ENCODE measurements around the gene NINJ2. TPM values are rescaled to one million over a fixed set of nuclear protein-coding genes. Genes with fewer than 3 reads are reported as not detected.

Gene NINJ2
- total RNA-seq, 1 experiment from 2014 or later: 0.24 TPM

- Histone ChIP-seq H2BK5ac (ENCODE audit: insufficient read length, low read length) (no peak overlapping the region), H3K18ac (ENCODE audit: insufficient read length, low read depth, low read length) (no peak overlapping the region), H3K9me3 (ENCODE audit: control insufficient read depth, low read depth, low read length) (no peaks in the 10 kb centered on the region), H2BK15ac (ENCODE audit: low read depth, low read length) (no peak overlapping the region), H3T11ph (ENCODE audit: low read length) (no peak overlapping the region), H4K8ac (replicated peaks; ENCODE audit: insufficient read length, low read depth, low read length) (no peak overlapping the region), H3K4ac (ENCODE audit: low read depth, low read length) (no peak overlapping the region), H3K4me1 (ENCODE audit: insufficient read depth, low read length) (peaks cover 3% of the 10 kb centered on the region; the same call in 1 of the 2 replicates), H3K27me3 (ENCODE audit: insufficient read depth, low read length) (no peaks in the 10 kb centered on the region), H3K23ac (ENCODE audit: insufficient read length, low read depth, low read length) (no peak overlapping the region), H3K4me2 (ENCODE audit: insufficient read depth, insufficient read length, low read length) (no peak overlapping the region), H4K91ac (ENCODE audit: insufficient read length, low read depth, low read length) (no peak overlapping the region), H3K56ac (ENCODE audit: insufficient read length, low read depth, low read length) (no peak overlapping the region), H2BK20ac (ENCODE audit: low read depth, low read length, poor library complexity, severe bottlenecking) (no peak overlapping the region), H2AK5ac (ENCODE audit: insufficient read length, low read length) (no peak overlapping the region), H2BK120ac (ENCODE audit: low read depth, low read length, poor library complexity, severe bottlenecking) (no peak overlapping the region), H3K23me2 (ENCODE audit: insufficient read length, low read depth, low read length, poor library complexity, severe bottlenecking) (no peaks in the 10 kb centered on the region), H3K79me1 (ENCODE audit: insufficient read depth, low read depth, low read length, poor library complexity, severe bottlenecking) (no peaks in the 10 kb centered on the region), H3K79me2 (ENCODE audit: insufficient read depth, low read length) (no peaks in the 10 kb centered on the region), H4K20me1 (ENCODE audit: control insufficient read depth, insufficient read depth, insufficient read length) (no peaks in the 10 kb centered on the region), H3K9ac (ENCODE audit: extremely low read depth, insufficient read length, low read length) (no peak overlapping the region), H2BK12ac (ENCODE audit: insufficient read length, low read depth, low read length) (no peak overlapping the region), H3K27ac (ENCODE audit: insufficient read length, low read depth, low read length) (no peak overlapping the region), H2AFZ (ENCODE audit: low read length) (no peak overlapping the region), H3K14ac (ENCODE audit: insufficient read depth, low read length) (no peak overlapping the region), H4K5ac (ENCODE audit: insufficient read length, low read depth, low read length) (no peak overlapping the region)
- no peaks in the 10 kb centered on the region for H3K9me3 Mint-ChIP-seq
- H3K4me1 Mint-ChIP-seq: peaks cover 18 to 22% of the 10 kb centered on the region in 2 experiments
- TF ChIP-seq CTCF (conservative IDR thresholded peaks at IDR 0.05): no peak
- no CpG with 5 or more reads among the region's 8 CpGs for WGBS (ENCODE audit: extremely low coverage, insufficient read length, low lambda C conversion rate)
- DNase-seq: no peak
- H3K27ac Mint-ChIP-seq: no peak overlapping the region
- H3K36me3 Mint-ChIP-seq (ENCODE audit: insufficient read depth in 1 of 3, low read depth in 3 of 3): no peaks in the 10 kb centered on the region
- no peak overlapping the region for H3K4me3 Mint-ChIP-seq
- no peaks in the 10 kb centered on the region; the same call in 1 of the 2 replicates for H3K27me3 Mint-ChIP-seq (ENCODE audit: low read depth)
Observed at GRCh38 chr12:669576-669945, 6.3 kb upstream of the NINJ2 start.

All from H9 (cell line).